ENCODE data around the gene RPL11. TPM values are rescaled to one million over a fixed set of nuclear protein-coding genes. Genes with fewer than 3 reads are reported as not detected.
"Not testable (repeated sequence)": the region's sequence is repeated elsewhere in the genome, so short reads cannot be mapped to it uniquely, and the experiment has no call there.

RPL11 gene
- total RNA-seq, 1 donor from 2014 or later: 657 TPM

- DNase-seq: no peak
- no peak overlapping the region for H3K27ac Mint-ChIP-seq (ENCODE audit: unreplicated experiment)
- no peak overlapping the region for H3K4me3 Mint-ChIP-seq (ENCODE audit: unreplicated experiment)
- TF ChIP-seq CTCF (IDR thresholded peaks at IDR 0.05; ENCODE audit: partially characterized antibody, unreplicated experiment): no peak
- H3K36me3 Mint-ChIP-seq (ENCODE audit: unreplicated experiment): no peaks in the 10 kb centered on the region
- no peaks in the 10 kb centered on the region for H3K4me1 Mint-ChIP-seq (ENCODE audit: low read depth, unreplicated experiment)
- H3K27me3 Mint-ChIP-seq (ENCODE audit: unreplicated experiment): peaks cover 4% of the 10 kb centered on the region
- peaks cover 5% of the 10 kb centered on the region for H3K9me3 Mint-ChIP-seq (ENCODE audit: unreplicated experiment)
Measured at GRCh38 chr1:23682946-23683345, 8.7 kb upstream of the RPL11 start.

GRCh38 chr1:23684415-23684814 is 7.2 kb upstream of the RPL11 start:
- H3K27ac Mint-ChIP-seq (ENCODE audit: unreplicated experiment): no peak overlapping the region
- no peaks in the 10 kb centered on the region for H3K36me3 Mint-ChIP-seq (ENCODE audit: unreplicated experiment)
- no peak overlapping the region for H3K4me3 Mint-ChIP-seq (ENCODE audit: unreplicated experiment)
- peaks cover 5% of the 10 kb centered on the region for H3K9me3 Mint-ChIP-seq (ENCODE audit: unreplicated experiment)
- no peaks in the 10 kb centered on the region for H3K4me1 Mint-ChIP-seq (ENCODE audit: low read depth, unreplicated experiment)
- no peak for TF ChIP-seq CTCF (IDR thresholded peaks at IDR 0.05; ENCODE audit: partially characterized antibody, unreplicated experiment)
- no peak for DNase-seq
- peaks cover 4% of the 10 kb centered on the region for H3K27me3 Mint-ChIP-seq (ENCODE audit: unreplicated experiment)

- H3K9me3 Mint-ChIP-seq (ENCODE audit: unreplicated experiment); H3K27me3 Mint-ChIP-seq (ENCODE audit: unreplicated experiment); H3K27ac Mint-ChIP-seq (ENCODE audit: unreplicated experiment); H3K4me3 Mint-ChIP-seq (ENCODE audit: unreplicated experiment); DNase-seq; H3K36me3 Mint-ChIP-seq (ENCODE audit: unreplicated experiment); H3K4me1 Mint-ChIP-seq (ENCODE audit: low read depth, unreplicated experiment): not testable (repeated sequence)
Measured at GRCh38 chr1:23685197-23685596, 6.4 kb upstream of the RPL11 start.

- H3K27ac Mint-ChIP-seq (ENCODE audit: unreplicated experiment); H3K4me1 Mint-ChIP-seq (ENCODE audit: low read depth, unreplicated experiment); DNase-seq; H3K9me3 Mint-ChIP-seq (ENCODE audit: unreplicated experiment); H3K36me3 Mint-ChIP-seq (ENCODE audit: unreplicated experiment); H3K4me3 Mint-ChIP-seq (ENCODE audit: unreplicated experiment); H3K27me3 Mint-ChIP-seq (ENCODE audit: unreplicated experiment): not testable (repeated sequence)
Measured at GRCh38 chr1:23687680-23688079, 3.9 kb upstream of the RPL11 start.

- peak; percentile 45 for DNase-seq
- H3K4me3 Mint-ChIP-seq (ENCODE audit: unreplicated experiment); H3K27me3 Mint-ChIP-seq (ENCODE audit: unreplicated experiment); H3K4me1 Mint-ChIP-seq (ENCODE audit: low read depth, unreplicated experiment); H3K9me3 Mint-ChIP-seq (ENCODE audit: unreplicated experiment); H3K36me3 Mint-ChIP-seq (ENCODE audit: unreplicated experiment); H3K27ac Mint-ChIP-seq (ENCODE audit: unreplicated experiment): not testable (repeated sequence)
Measured at GRCh38 chr1:23688281-23688680, 3.3 kb upstream of the RPL11 start.

- no peak for TF ChIP-seq CTCF (IDR thresholded peaks at IDR 0.05; ENCODE audit: partially characterized antibody, unreplicated experiment)
- peaks cover 2% of the 10 kb centered on the region for H3K9me3 Mint-ChIP-seq (ENCODE audit: unreplicated experiment)
- peaks cover 23% of the 10 kb centered on the region for H3K4me1 Mint-ChIP-seq (ENCODE audit: low read depth, unreplicated experiment)
- H3K4me3 Mint-ChIP-seq (ENCODE audit: unreplicated experiment): peak overlapping the region; percentile 98
- H3K27me3 Mint-ChIP-seq (ENCODE audit: unreplicated experiment): peaks cover 6% of the 10 kb centered on the region
- no peaks in the 10 kb centered on the region for H3K36me3 Mint-ChIP-seq (ENCODE audit: unreplicated experiment)
- H3K27ac Mint-ChIP-seq (ENCODE audit: unreplicated experiment): peak overlapping the region; percentile 86
- DNase-seq: no peak
Measured at GRCh38 chr1:23692308-23692871, 784 bp downstream of the RPL11 start.
